Naive thymus-derived CD4-positive, alpha-beta T cell (primary cell): Measurements from ENCODE around the gene GPC4. TPM values are rescaled to one million over a fixed set of nuclear protein-coding genes. Genes with fewer than 3 reads are reported as not detected.

Source experiments
- ATAC-seq: fragments of 150-1000 bp; cut with Tn5 transposase; 2 replicates; pipeline ENCODE4 v1.10.0; 2021; ENCODE audit warnings: mild to moderate bottlenecking, moderate library complexity
- CTCF ChIA-PET: fragments of 350-600 bp; sonication (Branson Sonifier 250); formaldehyde crosslinking; loops from one replicate; lab custom pipeline; 2021; ENCODE audit warnings: antibody characterized with exemption; lab: Charles Lee
- POLR2A ChIA-PET: fragments of 350-600 bp; sonication (Branson Sonifier 250); formaldehyde crosslinking; loops from one replicate; lab custom pipeline; 2021; ENCODE audit warnings: antibody characterized with exemption, inconsistent platforms; lab: Charles Lee
- DNase-seq, 9 donors: peaks; one replicate each; pipeline versions ENCODE4 v3.0.0 to v3.0.0-alpha.2; 2020 to 2022; ENCODE audit warnings: mixed read lengths in 1 of 9
- H3K27ac ChIP-seq: one replicate; pipeline ENCODE4 v1.7.0; 2013; ENCODE audit warnings: mild to moderate bottlenecking, low read depth, low read length, moderate library complexity
- H3K27me3 ChIP-seq, 2 donors: one replicate each; pipeline ENCODE4 v1.7.0; 2013; ENCODE audit warnings: low read length in 2 of 2, mild to moderate bottlenecking in 2 of 2, moderate library complexity in 2 of 2; ENCODE audit not compliant: control insufficient read depth in 2 of 2, insufficient read depth in 2 of 2
- H3K36me3 ChIP-seq, 3 experiments: 1 replicate in 2 of 3; 2 replicates in 1 of 3; pipeline ENCODE4 v1.7.0; 2013; ENCODE audit warnings: low read length in 3 of 3, mild to moderate bottlenecking in 3 of 3, moderate library complexity in 1 of 3; ENCODE audit not compliant: insufficient read depth in 3 of 3, control insufficient read depth in 2 of 3
- H3K4me1 ChIP-seq, 2 donors: one replicate each; pipeline ENCODE4 v1.7.0; 2013; ENCODE audit warnings: low read length in 2 of 2, mild to moderate bottlenecking in 2 of 2, moderate library complexity in 1 of 2; ENCODE audit not compliant: control insufficient read depth in 2 of 2, insufficient read depth in 2 of 2
- H3K4me3 ChIP-seq: 2 replicates; pipeline ENCODE4 v1.7.0; 2013; ENCODE audit warnings: mild to moderate bottlenecking, low read length
- H3K9me3 ChIP-seq, 3 experiments: 1 replicate in 2 of 3; 2 replicates in 1 of 3; pipeline ENCODE4 v1.7.0; 2013; ENCODE audit warnings: low read length in 3 of 3; ENCODE audit not compliant: control insufficient read depth in 2 of 3
- H3K27ac Mint-ChIP-seq, 9 donors: one replicate each; pipeline ENCODE4 v1.8.0; 2020 to 2022; ENCODE audit warnings: mixed read lengths in 9 of 9, mild to moderate bottlenecking in 8 of 9, moderate library complexity in 5 of 9, inconsistent platforms in 2 of 9
- H3K27me3 Mint-ChIP-seq, 5 donors: one replicate each; pipeline ENCODE4 v1.8.0; 2021 to 2022; ENCODE audit warnings: mixed read lengths in 5 of 5, mild to moderate bottlenecking in 1 of 5
- H3K36me3 Mint-ChIP-seq, 5 donors: one replicate each; pipeline ENCODE4 v1.8.0; 2020 to 2022; ENCODE audit warnings: mixed read lengths in 5 of 5, mild to moderate bottlenecking in 3 of 5, inconsistent platforms in 1 of 5
- H3K4me1 Mint-ChIP-seq, 7 donors: one replicate each; pipeline ENCODE4 v1.8.0; 2020 to 2022; ENCODE audit warnings: mixed read lengths in 7 of 7, mild to moderate bottlenecking in 3 of 7, inconsistent platforms in 1 of 7
- H3K4me3 Mint-ChIP-seq, 10 donors: one replicate each; pipeline ENCODE4 v1.8.0; 2020 to 2022; ENCODE audit warnings: mild to moderate bottlenecking in 10 of 10, mixed read lengths in 10 of 10, moderate library complexity in 6 of 10, inconsistent platforms in 2 of 10
- H3K9me3 Mint-ChIP-seq, 11 donors: one replicate each; pipeline ENCODE4 v1.8.0; 2020 to 2022; ENCODE audit warnings: mixed read lengths in 11 of 11, mild to moderate bottlenecking in 4 of 11, inconsistent platforms in 1 of 11, moderate library complexity in 1 of 11
- intact Hi-C, 2 donors: fragments of 100-400 bp; cut with micrococcal nuclease; formaldehyde crosslinking; loops; one replicate each; pipeline ENCODE4 v1.15.1; 2023
- polyA plus RNA-seq, 2 donors: library from polyadenylated mRNA; unstranded; fragments of 300-500 nt; fragmentation: Illumina TruSeq; gene quantifications; one replicate each; pipeline ENCODE4 v1.2.3, GENCODE V29; 2021
- total RNA-seq, 6 experiments: library from RNA in 5 of 6; stranded (reverse) in 5 of 6; gene quantifications; 1 replicate in 5 of 6; 2 replicates in 1 of 6; pipeline ENCODE4 v1.2.3 and lab custom pipeline; 2021 to 2026

Gene GPC4
- total and polyA plus RNA-seq, 7 experiments from 2014 or later, result 0.20 TPM; not detected in 6

- intact Hi-C loops, result no loop called here
- H3K9me3 Mint-ChIP-seq, result no peaks in the 10 kb centered on the region
- no peak for ATAC-seq
Measured at GRCh38 chrX:133444196-133444595, 28.9 kb upstream of the GPC4 start.

GRCh38 chrX:133440797-133441163 is 25.5 kb upstream of the GPC4 start:
- Mint-ChIP-seq H3K27ac (no peak overlapping the region), H3K4me3 (no peak overlapping the region), H3K27me3 (peaks cover 0 to 9% (median 5%) of the 10 kb centered on the region in 5 donors), H3K9me3 (no peaks in the 10 kb centered on the region), H3K4me1 (peaks cover 0 to 8% (median 6%) of the 10 kb centered on the region in 7 donors), H3K36me3 (no peaks in the 10 kb centered on the region)
- Histone ChIP-seq H3K36me3 (no peaks in the 10 kb centered on the region), H3K4me3 (no peak overlapping the region), H3K27ac (no peak overlapping the region), H3K27me3 (no peaks in the 10 kb centered on the region), H3K4me1 (no peaks in the 10 kb centered on the region), H3K9me3 (no peaks in the 10 kb centered on the region)
- ATAC-seq, result no peak
- ChIA-PET CTCF (no interaction called here), POLR2A (no interaction called here)
- DNase-seq, result no peak
- intact Hi-C loops, result no loop called here

More at GRCh38 chrX:133444196-133444595, 28.9 kb upstream of the GPC4 start:
- Histone ChIP-seq H3K27me3 (no peaks in the 10 kb centered on the region), H3K27ac (no peak overlapping the region), H3K36me3 (no peaks in the 10 kb centered on the region), H3K9me3 (no peaks in the 10 kb centered on the region), H3K4me1 (no peaks in the 10 kb centered on the region), H3K4me3 (no peak overlapping the region)
- Mint-ChIP-seq H3K36me3 (no peaks in the 10 kb centered on the region), H3K27ac (no peak overlapping the region), H3K4me3 (no peak overlapping the region), H3K27me3 (peaks cover 0 to 9% (median 5%) of the 10 kb centered on the region in 5 donors), H3K4me1 (peaks cover 0 to 8% (median 6%) of the 10 kb centered on the region in 7 donors)
- POLR2A ChIA-PET, result interaction anchor here (0.7 kb wide), 1 partner anchor 119 kb away, joined by 3 read pairs; no protein-coding TSS in a partner anchor
- no peak for DNase-seq
- CTCF ChIA-PET, result no interaction called here

DNA sequence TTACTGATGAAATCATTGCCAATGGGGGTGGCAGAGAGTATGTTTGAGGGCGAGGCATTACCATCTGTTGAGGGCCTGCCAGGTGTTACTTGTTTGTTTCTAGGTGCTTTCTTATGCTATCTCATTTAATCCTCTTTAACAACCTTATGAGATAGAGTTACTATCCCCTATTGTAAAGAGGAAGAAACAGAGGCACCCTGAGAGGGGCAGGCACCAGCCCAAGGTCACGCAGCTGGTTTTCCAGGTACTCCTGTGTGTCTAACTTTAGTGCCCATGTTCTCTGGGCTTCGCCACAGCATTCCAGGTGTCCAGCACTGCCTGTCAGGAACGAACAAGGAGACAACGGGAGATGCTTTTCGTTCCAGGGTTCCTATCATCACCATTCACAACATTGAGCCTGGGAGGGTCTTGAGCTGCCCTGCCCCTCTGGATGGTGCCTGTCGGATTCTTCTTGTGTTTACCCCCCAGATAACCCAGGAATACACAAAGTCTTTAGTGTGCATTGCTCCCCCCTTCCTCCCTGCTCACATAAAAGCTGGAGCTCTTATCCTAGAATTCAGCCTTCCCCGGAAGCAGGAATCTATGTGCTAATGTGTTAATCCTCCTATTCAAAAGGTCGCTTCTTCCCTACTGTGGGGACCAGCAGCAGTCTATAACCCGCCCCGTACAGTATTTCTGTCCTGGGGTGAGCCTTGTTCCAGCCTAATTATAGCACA is 24.9 kb upstream of the GPC4 start:
- Mint-ChIP-seq H3K36me3 (no peaks in the 10 kb centered on the region), H3K4me3 (no peak overlapping the region), H3K4me1 (peaks cover 0 to 4% (median 2%) of the 10 kb centered on the region in 7 donors), H3K9me3 (no peaks in the 10 kb centered on the region), H3K27me3 (peaks cover 0 to 6% (median 0%) of the 10 kb centered on the region in 5 donors), H3K27ac (no peak overlapping the region)
- Histone ChIP-seq H3K27me3 (no peaks in the 10 kb centered on the region), H3K27ac (no peak overlapping the region), H3K36me3 (no peaks in the 10 kb centered on the region), H3K4me3 (no peak overlapping the region), H3K9me3 (no peaks in the 10 kb centered on the region), H3K4me1 (no peaks in the 10 kb centered on the region)
- ATAC-seq (no peak), DNase-seq (no peak)
- intact Hi-C loops, result no loop called here
- POLR2A ChIA-PET, result no interaction called here
- CTCF ChIA-PET, result no interaction called here

- Histone ChIP-seq H3K36me3 (no peaks in the 10 kb centered on the region), H3K27me3 (no peaks in the 10 kb centered on the region), H3K4me1 (no peaks in the 10 kb centered on the region), H3K4me3 (no peak overlapping the region), H3K9me3 (no peaks in the 10 kb centered on the region), H3K27ac (no peak overlapping the region)
- intact Hi-C loops, result no loop called here
- ATAC-seq, result no peak
- Mint-ChIP-seq H3K27me3 (no peaks in the 10 kb centered on the region), H3K4me3 (no peak overlapping the region), H3K4me1 (peaks cover 0 to 2% (median 0%) of the 10 kb centered on the region in 7 donors), H3K36me3 (no peaks in the 10 kb centered on the region), H3K27ac (no peak overlapping the region), H3K9me3 (no peaks in the 10 kb centered on the region)
- ChIA-PET CTCF (no interaction called here), POLR2A (no interaction called here)
- DNase-seq, result no peak
Measured at GRCh38 chrX:133437766-133438165, 22.5 kb upstream of the GPC4 start.

- intact Hi-C loops, result no loop called here
- no peak for DNase-seq
- Mint-ChIP-seq H3K27ac (no peak overlapping the region), H3K4me3 (no peak overlapping the region), H3K4me1 (peaks cover 0 to 2% (median 0%) of the 10 kb centered on the region in 7 donors), H3K27me3 (no peaks in the 10 kb centered on the region), H3K36me3 (no peaks in the 10 kb centered on the region), H3K9me3 (no peaks in the 10 kb centered on the region)
- Histone ChIP-seq H3K27ac (no peak overlapping the region), H3K27me3 (no peaks in the 10 kb centered on the region), H3K4me3 (no peak overlapping the region), H3K36me3 (no peaks in the 10 kb centered on the region), H3K4me1 (no peaks in the 10 kb centered on the region), H3K9me3 (no peaks in the 10 kb centered on the region)
- ChIA-PET CTCF (no interaction called here), POLR2A (no interaction called here)
- ATAC-seq, result no peak
Measured at GRCh38 chrX:133437356-133437755, 22.1 kb upstream of the GPC4 start.

GRCh38 chrX:133435544-133436124 is 20.3 kb upstream of the GPC4 start:
- H3K36me3 ChIP-seq, result no peaks in the 10 kb centered on the region
- Mint-ChIP-seq H3K36me3 (no peaks in the 10 kb centered on the region), H3K27me3 (no peaks in the 10 kb centered on the region), H3K27ac (no peak overlapping the region), H3K9me3 (peaks cover 0 to 2% (median 0%) of the 10 kb centered on the region in 11 donors), H3K4me3 (no peak overlapping the region), H3K4me1 (peaks cover 0 to 2% (median 0%) of the 10 kb centered on the region in 7 donors)
- no peak for ATAC-seq
- ChIA-PET CTCF (no interaction called here), POLR2A (no interaction called here)
- no peak for DNase-seq
- no peak overlapping the region for H3K4me3 ChIP-seq
- intact Hi-C loops, result no loop called here
- no peaks in the 10 kb centered on the region for H3K9me3 ChIP-seq
- H3K4me1 ChIP-seq, result no peaks in the 10 kb centered on the region
- no peaks in the 10 kb centered on the region for H3K27me3 ChIP-seq
- H3K27ac ChIP-seq, result no peak overlapping the region
